GM19099 (cell line): ENCODE results near the gene TPSB2.

Source experiments
- POLR2A ChIP-seq: IDR thresholded peaks from 3 replicates; pipeline ENCODE4 v1.6.1; 2011; ENCODE audit warnings: low read depth; ENCODE audit not compliant: insufficient read length; ENCODE audit errors: extremely low read depth

TPSB2 gene

DNA sequence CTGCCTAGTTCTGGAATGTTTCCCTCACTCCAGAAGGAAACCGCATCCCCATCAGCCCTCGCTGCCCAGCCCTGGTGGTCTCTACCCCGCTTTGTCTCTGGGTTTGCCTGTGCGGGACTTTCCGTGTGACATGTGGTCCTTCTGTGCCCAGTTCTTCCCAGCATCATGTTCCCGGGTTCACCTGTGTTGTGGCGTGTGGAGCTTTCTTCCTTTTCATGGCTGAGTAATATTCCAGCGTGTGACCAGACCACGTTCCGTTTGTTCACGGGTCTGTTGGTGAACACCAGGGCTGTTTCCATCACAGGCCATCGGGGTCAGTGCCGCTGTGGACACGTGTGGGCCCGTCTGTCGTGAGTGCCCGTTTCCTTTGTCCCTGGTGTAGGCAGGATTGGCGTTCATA is 45.0 kb downstream of the TPSB2 start:
- no peak for TF ChIP-seq POLR2A

DNA sequence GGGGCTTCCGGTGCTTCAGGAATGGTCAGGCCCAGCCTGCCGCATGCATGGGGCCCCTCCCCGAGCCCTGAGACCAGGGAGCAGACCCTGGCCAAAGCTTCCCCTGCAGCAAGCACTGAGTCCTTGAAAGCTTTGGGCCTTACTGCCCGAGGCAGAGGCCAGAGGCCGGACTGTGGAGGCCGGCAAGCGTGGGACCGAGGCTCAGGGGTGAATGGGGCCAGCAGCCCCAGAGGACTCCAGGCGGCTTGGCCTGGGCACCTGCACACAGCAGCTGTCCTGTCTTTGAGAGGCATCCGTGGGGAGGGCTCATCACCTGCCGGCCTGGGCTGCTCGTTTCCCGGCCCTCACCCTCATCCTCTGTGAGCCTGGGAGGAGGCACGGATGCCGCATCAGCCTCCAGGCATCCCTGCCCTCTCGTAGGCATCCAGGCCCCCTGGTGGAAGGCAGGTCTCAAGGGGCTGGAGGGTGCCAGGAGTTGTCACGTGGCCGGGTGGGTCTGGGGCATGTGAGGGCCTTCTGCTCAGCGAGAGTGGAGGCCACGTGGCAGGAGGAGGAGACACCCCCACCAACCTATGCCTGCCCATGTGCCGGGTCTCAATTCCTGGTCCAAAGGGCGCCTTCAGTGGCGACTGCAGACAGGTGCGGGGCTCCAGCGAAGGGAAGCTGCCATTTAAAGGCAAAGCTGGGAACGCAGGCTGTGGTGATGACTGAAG is 45.7 kb downstream of the TPSB2 start:
- no peak for TF ChIP-seq POLR2A

DNA sequence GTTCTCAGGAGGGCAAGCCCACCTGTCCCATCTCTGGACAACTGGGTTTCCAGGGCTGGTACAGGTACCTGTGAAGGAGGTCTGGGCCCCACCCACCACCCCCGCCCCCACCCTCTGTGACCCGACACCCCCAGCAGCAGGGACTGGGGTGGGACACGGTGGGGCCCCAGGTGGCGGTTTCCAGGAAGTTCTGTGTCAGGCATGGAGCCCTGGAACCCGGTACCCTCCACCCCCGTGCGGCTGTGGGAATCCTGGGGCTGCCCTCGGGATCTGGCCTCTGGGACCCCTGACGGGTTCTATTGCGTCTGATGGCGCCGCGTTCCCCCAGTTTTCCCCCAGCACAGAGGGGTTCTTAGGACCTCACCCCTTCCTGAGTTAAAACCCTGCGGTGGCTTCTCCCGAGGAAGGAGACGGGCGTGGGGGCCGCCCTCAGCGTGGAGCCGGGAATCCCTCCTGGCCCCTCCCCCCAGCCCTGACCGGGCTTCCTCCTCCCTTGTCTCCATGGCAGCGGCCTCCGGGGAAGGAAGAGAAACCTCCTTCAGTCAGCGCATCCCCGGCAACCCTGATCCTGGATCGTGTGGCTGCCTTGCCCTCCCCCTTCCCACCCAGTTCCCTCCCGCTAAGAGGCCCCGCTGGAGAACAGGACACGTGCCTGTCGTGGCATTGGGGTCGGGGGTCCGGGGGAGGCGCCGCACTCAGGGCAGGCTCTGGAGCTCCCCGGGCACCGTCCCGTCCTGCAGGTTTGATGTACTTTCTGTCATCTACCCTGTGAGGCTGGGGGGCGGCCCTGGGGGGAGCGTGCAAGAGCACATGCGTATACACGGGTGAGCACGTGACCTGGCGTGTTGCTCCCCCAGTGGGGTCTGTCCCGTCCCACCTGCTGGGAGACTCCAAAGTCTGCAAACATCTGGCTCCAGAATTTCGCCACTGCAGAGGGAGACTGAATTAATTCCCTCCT is 46.8 kb downstream of the TPSB2 start:
- no peak for TF ChIP-seq POLR2A

DNA sequence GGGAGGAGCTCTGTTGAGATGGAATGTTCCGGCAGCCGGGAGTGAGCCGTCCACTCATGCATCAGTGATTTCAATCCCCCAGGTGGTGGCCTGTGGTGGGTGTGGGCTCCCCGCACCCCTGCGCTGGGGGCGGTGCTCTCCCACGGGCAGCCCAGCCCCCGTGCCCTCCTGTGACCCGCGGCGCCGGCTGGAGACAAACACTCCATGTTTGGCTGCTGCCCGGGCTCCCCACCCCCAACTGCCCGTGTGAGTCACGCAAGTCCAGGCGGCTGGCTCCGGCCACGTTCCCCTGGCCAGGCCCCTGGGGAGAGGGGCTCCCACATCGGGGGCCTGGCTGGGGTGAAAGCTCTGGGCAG is 47.7 kb downstream of the TPSB2 start:
- no peak for TF ChIP-seq POLR2A

DNA sequence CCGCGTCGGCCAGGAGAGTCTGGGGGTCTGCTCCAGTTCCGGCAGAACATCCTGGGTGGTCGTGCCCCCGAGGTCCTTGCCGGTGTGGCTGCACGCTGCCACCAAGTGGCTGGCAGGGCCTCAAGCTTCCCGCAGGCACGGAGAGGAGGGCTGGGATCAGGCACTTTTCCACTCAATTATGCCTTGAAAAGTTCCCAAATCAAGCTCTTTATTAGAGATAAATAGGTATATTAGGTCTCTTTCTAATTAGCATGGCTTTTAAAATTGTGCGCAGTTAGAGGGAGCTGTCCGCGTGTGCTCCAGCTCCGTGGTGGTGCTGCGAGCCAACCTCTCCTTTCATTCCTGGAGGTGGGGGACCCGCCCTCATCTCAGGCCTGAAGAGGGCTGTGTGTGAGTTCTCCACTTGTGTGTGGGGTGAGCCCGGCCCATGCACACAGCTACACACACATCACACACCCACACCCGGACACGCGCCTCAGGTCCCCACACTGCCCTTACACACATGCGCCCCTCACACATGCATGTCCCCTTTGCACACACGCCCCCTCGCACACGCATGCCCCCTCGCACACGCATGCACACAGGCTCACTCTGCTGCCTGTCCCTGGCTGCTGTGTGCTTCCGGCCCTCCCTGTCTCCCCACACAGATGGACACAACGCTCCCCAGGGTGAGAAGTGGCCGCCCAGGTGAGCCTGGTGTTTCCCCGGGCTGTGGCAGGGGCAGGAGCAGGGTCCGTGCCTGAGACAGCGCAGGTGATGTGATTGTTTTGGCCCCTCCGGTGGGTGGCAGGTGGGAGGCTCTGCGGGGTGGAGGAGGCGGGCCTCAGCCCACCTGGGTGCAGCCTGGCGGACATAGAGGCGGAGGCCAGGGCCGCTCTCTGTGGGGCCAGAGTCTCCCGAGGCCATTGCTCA is 48.3 kb downstream of the TPSB2 start:
- TF ChIP-seq POLR2A = no peak

DNA sequence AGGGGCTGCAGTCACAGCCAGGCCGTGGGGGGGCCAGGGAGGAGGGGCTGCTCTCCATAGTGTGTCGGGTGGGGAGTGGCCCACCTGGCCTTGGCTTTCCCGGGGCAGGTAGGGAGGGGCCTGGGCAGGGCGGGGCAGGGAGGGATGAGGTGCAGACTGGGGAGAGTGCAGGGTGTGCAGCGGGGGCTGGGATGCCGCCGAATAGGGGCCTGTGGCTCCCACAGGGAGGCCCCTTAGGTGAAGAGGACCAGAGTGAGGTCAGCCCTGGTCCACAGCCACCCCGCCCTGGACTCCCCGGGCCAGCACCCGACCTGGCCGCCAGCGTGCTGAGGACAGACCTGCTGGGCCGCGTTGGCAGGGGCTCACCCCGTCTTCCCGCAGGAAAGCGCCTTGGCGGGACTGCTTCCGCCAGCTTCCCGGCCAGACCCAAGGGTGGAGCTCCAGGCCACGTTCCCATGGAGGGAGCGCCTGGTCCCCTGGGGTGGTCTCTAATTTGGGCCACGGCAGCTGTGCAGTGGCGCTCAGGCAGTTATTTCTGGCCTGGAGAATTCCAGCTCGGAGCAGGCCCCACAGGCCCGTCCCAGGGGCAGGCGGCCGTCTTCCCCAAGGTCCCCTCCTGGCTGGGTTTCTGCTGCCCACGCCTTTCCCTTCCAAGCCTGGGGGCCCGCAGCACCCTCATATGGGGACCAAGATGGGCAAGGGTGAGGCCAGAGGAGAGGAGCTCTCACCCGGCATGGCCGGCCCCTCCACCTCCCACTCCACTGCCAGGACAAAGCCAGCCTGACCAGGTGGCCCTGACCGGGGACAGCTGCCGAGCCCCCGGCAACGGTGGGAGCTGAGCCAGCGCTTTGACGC is 49.2 kb downstream of the TPSB2 start:
- no peak for TF ChIP-seq POLR2A
